ENCODE data around the gene PCDHGB3.
"Not testable (repeated sequence)": the region's sequence is repeated elsewhere in the genome, so short reads cannot be mapped to it uniquely, and the experiment has no call there.

Gene PCDHGB3

DNA sequence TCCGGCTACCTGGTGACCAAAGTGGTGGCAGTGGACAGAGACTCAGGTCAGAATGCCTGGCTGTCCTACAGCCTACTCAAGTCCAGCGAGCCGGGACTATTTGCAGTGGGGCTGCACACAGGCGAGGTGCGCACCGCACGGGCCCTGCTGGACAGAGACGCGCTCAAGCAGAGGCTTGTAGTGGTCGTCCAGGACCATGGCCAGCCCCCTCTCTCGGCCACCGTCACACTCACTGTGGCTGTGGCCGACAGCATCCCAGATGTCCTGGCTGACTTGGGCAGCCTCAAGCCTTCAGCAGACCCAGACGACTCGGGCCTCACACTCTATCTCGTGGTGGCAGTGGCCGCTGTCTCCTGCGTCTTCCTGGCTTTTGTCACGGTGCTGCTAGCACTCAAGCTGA, 13.1 kb upstream of the PCDHGB3 start:
- no peak for DNase-seq (ENCODE audit: low read depth in 2 of 2)

- DNase-seq (ENCODE audit: low read depth in 2 of 2): no peak
Measured at GRCh38 chr5:141359790-141360426, 10.1 kb upstream of the PCDHGB3 start, which contains the start of gene PCDHGB2. TSS of gene PCDHGB2 (plus strand) at chr5:141359994. CDS start at chr5:141360136, 142 bp downstream.

DNA sequence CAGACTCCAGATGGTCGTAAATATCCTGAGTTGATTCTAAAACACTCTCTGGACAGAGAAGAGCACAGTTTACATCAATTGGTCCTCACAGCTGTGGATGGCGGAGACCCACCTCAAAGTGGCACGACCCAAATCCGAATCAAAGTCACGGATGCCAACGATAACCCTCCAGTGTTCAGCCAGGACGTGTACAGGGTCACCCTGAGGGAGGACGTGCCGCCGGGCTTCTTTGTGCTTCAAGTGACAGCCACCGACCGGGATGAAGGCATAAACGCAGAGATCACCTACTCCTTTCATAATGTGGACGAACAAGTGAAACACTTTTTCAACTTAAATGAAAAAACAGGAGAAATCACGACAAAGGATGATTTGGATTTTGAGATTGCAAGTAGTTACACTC, 9.4 kb upstream of the PCDHGB3 start:
- DNase-seq (ENCODE audit: low read depth in 2 of 2): no peak

- DNase-seq (ENCODE audit: low read depth in 2 of 2): no peak
Measured at GRCh38 chr5:141362719-141363118, 7.3 kb upstream of the PCDHGB3 start.

- DNase-seq (ENCODE audit: low read depth in 2 of 2): no peak
Measured at GRCh38 chr5:141363952-141364660, 5.9 kb upstream of the PCDHGB3 start, which contains the start of gene PCDHGA5. TSS of gene PCDHGA5 (plus strand) at chr5:141364162. CDS start at chr5:141364331, 169 bp downstream.

GRCh38 chr5:141366016-141366896, 3.8 kb upstream of the PCDHGB3 start:
- no peak for DNase-seq (ENCODE audit: low read depth in 2 of 2)

GRCh38 chr5:141371572-141372475, 1.8 kb downstream of the PCDHGB3 start:
- DNase-seq (ENCODE audit: low read depth in 2 of 2): no peak

DNA sequence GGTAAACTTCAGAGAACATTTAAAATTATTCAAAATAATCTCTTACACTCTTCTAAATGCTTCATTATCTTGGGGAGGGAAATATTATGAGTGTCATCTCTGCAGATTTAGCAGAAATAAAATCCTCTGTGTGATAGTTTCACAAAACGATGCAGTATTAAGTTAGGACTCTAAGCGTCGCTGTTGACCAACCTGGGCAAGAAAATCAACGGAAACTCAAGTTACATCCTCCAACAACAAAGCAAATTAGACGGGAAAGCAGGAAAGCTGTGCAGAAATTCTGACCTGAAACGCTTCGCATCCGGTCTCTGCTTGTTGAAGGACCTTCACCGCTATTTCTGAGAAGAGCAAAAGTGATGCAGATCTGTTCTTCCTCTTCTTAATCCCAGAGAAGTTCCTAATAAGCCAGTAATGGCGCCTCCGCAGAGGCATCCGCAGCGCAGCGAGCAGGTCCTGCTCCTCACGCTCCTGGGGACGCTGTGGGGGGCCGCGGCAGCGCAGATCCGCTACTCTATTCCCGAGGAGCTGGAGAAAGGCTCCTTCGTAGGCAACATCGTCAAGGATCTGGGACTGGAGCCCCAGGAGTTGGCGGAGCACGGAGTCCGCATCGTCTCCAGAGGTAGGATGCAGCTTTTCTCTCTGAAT, 3.8 kb downstream of the PCDHGB3 start, which contains the start of gene PCDHGA6:
Gene PCDHGA6, plus strand, starts transcription at position 219 of the 645 bp plus-strand sequence. Its CDS starts 193 bp downstream, at position 412.
- no peak for DNase-seq (ENCODE audit: low read depth in 2 of 2)

GRCh38 chr5:141374627-141375026, 4.6 kb downstream of the PCDHGB3 start:
- no peak for DNase-seq (ENCODE audit: low read depth in 2 of 2)

- DNase-seq (ENCODE audit: low read depth in 2 of 2): not testable (repeated sequence)
Measured at GRCh38 chr5:141375444-141376155, 5.6 kb downstream of the PCDHGB3 start.

DNA sequence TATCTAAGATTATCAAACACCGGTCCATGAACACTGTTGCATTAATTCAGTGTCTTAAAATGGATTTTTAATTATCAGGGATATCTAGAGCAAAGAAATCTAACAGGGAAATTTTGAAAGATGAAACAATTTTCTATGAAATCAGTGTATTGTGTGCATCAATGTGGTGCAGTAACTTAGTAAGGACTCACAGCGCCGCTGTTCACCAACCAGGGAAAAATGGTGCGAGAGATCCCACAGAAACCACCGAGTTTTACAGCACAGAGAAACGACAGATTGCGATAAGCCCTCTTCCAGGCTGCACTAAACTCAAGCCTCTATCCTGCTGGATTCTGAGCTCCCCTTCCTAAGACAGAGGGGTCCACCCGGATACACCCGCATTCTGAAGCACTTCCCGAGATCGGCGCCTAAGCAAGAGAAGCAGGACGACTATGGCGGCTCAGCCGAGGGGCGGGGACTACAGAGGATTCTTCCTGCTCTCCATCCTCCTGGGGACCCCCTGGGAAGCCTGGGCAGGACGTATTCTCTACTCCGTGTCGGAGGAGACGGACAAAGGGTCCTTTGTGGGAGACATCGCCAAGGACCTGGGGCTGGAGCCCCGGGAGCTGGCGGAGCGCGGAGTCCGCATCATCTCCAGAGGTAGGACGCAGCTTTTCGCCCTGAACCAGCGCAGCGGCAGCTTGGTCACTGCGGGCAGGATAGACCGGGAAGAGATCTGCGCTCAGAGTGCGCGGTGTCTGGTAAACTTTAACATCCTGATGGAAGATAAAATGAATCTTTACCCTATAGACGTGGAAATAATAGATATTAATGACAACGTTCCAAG, 12.6 kb downstream of the PCDHGB3 start, which contains the start of gene PCDHGA7:
Gene PCDHGA7, plus strand, starts transcription at position 274 of the 826 bp plus-strand sequence. Its CDS starts 158 bp downstream, at position 432.
- no peak for DNase-seq (ENCODE audit: low read depth in 2 of 2)

DNA sequence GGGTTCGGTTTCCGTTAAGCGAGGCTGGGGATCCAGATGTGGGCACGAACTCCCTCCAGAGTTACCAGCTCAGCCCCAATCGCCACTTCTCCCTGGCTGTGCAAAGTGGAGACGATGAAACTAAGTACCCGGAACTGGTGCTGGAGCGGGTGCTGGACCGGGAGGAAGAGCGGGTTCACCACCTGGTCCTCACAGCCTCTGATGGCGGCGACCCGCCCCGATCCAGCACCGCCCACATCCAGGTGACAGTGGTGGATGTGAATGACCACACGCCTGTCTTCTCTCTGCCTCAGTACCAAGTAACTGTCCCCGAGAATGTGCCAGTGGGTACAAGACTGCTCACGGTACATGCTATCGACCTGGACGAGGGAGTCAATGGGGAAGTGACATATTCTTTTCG, 13.3 kb downstream of the PCDHGB3 start:
- DNase-seq (ENCODE audit: low read depth in 2 of 2): no peak

DNA sequence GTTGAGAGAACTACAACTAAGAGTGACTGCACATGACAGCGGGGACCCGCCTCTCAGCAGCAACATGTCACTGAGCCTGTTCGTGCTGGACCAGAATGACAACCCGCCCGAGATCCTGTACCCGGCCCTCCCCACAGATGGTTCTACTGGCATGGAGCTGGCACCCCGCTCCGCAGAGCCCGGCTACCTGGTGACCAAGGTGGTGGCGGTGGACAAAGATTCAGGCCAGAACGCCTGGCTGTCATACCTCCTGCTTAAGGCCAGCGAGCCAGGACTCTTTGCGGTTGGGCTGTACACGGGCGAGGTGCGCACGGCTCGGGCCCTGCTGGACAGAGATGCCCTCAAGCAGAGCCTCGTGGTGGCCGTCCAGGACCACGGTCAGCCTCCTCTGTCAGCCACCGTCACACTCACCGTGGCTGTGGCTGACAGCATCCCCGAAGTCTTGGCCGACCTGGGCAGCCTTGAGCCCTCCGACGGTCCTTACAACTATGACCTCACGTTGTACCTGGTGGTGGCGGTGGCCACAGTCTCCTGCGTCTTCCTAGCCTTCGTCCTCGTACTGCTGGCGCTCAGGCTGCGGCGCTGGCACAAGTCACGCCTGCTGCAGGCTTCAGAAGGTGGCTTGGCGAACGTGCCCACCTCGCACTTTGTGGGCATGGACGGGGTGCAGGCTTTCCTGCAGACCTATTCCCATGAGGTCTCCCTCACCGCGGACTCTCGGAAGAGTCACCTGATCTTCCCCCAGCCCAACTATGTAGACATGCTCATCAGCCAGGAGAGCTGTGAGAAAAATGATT, 14.6 kb downstream of the PCDHGB3 start:
- DNase-seq (ENCODE audit: low read depth in 2 of 2): no peak

DNA sequence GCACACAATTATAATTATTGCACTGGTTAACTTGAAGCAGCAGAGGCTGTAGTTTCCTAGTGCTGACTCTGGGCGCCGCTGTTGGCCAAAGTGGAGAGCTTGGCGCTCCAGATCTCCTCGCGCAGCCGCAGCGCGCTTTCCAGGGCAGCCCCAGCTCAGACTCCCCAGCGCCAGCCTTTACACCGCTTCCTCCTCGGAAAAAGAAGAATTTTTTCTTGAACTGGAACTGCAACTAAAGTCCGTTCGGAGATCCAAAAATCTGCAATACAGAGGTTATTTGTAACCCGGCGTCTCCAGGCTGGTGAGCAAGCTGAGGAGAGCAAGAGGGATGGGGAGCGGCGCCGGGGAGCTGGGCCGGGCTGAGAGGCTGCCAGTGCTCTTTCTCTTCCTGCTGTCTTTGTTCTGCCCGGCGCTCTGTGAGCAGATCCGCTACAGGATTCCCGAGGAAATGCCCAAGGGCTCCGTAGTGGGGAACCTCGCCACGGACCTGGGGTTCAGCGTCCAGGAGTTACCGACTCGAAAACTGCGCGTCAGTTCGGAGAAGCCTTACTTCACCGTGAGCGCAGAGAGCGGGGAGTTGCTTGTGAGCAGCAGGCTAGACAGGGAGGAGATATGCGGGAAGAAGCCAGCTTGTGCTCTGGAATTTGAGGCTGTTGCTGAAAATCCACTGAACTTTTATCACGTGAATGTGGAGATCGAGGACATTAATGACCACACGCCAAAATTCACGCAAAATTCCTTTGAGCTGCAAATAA, 17.7 kb downstream of the PCDHGB3 start, which contains the start of gene PCDHGB4:
Gene PCDHGB4, plus strand, starts transcription at position 142 of the 755 bp plus-strand sequence. Its CDS starts 187 bp downstream, at position 329.
- not testable (repeated sequence) for DNase-seq (ENCODE audit: low read depth in 2 of 2)

DNA sequence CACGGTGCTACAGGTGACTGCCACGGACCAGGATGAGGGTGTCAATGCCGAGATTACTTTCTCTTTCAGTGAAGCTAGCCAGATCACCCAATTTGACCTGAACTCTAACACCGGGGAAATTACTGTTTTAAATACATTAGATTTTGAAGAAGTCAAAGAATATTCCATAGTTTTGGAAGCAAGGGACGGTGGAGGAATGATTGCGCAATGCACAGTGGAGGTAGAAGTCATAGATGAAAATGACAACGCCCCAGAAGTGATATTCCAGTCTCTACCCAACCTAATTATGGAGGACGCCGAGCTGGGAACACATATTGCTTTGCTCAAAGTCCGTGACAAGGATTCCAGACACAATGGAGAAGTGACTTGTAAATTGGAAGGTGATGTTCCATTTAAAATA, 18.6 kb downstream of the PCDHGB3 start:
- DNase-seq (ENCODE audit: low read depth in 2 of 2): no peak

DNA sequence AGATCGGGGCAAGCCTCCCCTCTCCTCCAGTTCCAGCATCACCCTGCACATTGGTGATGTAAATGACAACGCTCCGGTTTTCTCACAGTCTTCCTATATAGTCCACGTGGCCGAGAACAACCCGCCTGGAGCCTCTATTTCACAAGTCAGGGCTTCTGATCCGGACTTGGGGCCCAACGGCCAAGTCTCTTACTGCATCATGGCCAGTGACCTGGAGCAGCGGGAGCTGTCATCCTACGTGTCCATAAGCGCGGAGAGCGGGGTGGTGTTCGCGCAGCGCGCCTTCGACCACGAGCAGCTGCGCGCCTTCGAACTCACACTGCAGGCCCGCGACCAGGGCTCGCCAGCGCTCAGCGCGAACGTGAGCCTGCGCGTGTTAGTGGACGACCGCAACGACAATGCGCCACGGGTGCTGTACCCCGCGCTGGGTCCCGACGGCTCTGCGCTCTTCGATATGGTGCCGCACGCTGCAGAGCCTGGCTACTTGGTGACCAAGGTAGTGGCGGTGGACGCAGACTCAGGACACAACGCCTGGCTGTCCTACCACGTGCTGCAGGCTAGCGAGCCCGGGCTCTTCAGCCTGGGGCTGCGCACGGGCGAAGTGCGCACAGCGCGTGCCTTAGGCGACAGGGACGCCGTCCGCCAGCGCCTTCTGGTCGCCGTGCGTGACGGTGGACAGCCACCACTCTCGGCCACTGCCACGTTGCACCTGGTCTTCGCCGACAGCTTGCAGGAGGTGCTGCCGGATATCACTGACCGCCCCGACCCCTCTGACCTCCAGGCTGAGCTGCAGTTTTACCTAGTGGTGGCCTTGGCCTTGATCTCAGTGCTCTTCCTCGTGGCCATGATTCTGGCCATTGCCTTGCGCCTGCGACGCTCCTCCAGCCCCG, 19.4 kb downstream of the PCDHGB3 start:
- DNase-seq (ENCODE audit: low read depth in 2 of 2): no peak

Measured in stimulated activated CD8-positive, alpha-beta memory T cell treated with anti-CD3 and anti-CD28 coated beads, Interleukin-15, amount 100 ng/mL, for 4 hours (primary cell).